ENCODE data around the gene COX11.
A peak's percentile ranks its signal among the peaks of the same experiment; 100 is the strongest.

Gene COX11, protein sequence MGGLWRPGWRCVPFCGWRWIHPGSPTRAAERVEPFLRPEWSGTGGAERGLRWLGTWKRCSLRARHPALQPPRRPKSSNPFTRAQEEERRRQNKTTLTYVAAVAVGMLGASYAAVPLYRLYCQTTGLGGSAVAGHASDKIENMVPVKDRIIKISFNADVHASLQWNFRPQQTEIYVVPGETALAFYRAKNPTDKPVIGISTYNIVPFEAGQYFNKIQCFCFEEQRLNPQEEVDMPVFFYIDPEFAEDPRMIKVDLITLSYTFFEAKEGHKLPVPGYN

DNA sequence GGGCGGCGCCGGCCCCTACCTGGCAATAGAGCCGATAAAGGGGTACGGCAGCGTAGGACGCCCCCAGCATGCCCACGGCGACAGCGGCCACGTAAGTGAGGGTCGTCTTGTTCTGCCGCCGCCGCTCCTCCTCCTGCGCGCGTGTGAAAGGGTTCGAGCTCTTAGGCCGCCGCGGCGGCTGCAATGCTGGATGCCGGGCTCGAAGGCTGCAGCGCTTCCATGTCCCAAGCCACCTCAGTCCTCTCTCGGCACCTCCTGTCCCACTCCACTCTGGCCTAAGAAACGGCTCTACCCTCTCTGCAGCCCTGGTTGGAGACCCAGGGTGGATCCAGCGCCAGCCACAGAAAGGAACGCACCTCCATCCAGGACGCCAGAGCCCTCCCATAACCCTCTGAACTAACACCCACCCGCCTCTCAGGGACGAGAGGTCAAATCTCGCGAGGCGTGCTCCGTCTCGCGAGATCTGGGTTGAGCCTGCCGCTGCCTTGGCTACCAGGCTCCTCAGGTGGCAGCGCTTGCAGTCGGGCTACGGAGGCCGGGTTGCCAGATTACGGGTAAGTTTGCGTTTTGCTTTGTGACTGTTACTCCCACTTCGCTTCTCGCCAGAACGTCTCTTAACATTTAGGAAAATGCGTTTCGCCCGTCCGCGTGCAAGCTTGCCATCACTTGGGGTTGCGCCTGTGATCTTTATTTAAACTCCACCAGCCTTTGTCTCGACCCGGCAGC lies at the start of gene COX11, which contains the start of gene STXBP4:
Gene COX11, minus strand, starts transcription at position 393 of the 726 bp plus-strand sequence. Its CDS starts 8 bp downstream, at position 385.
Gene STXBP4, plus strand, starts transcription at position 504 of the 726 bp plus-strand sequence. CDS start 17,455 bp downstream, outside the sequence.
- DNase-seq = peak; percentile 92

DNA sequence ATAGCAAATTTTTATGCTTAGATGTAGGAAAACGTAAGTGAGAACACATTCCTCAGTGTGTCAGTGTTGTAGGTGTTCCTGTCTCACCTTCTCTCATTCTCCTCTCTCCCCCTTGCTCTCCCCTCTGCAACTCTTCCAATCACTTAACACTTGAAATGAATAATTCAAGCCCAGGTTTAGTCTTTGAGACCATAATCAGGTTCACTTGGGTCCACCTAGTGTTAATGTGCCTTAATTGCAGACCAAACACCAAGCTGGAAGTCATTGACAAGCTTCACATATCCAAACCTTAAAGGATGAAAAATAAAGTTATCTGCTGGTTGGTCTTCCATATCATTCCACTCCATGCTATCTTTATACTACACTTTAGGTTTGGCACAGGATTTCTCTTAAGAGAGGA lies 37.1 kb upstream of the COX11 start:
- no peak for DNase-seq

DNA sequence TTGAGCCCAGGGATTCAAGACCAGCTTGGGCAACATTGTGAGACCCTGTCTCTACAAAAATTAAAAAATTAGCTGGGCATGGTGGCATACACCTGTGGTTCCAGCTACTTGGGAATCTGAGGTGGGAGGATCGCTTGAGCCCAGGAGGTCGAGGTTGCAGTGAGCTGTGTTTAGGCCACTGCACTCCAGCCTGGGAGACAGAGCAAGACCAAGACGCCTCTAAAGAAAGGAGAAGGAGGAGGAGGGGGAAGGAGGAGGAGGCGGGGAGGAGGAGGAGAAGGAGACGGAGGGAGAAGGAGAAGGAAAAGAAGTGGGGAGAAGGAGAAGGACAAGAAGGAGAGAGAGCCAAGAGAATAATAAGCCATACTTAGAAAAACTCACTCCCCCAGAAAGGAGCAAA lies 36.0 kb upstream of the COX11 start:
- DNase-seq = no peak

DNA sequence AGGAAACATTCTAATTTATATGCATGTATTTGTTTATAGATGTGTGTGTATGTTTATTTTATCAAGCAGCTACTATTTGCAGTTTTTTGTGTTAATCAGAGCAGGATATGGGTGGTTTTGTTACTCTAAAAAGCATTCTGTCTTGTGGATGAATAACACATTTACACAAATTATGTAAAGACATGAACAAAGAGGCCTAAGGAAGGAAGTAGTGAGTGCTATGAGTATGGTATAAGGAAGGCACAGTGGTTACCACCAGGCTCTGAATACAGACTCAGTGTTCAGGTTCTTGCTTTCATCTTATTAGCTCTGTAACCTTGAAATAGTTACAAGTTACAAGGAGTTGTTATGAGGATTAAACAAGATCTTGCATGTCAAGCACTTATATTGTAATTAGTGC lies 34.0 kb upstream of the COX11 start:
- no peak for DNase-seq

DNA sequence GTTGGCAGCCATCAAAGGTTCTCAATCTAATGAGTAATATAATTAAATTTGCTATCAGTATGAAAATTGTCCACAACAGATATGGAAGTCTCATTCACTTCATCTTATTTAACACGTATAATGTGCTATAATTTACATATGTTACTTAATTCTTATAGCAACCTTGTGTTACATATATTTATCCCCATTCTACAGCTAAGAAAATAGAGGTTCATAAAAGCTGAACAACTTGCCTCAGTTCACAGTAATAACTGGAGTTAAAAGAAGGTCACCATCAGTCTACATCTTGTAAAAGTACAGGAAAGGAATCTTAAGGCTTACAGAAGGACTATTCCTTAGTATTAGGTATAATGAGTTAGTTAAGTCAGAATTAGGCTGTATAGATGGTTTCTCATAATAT lies 28.0 kb upstream of the COX11 start:
- DNase-seq = no peak

DNA sequence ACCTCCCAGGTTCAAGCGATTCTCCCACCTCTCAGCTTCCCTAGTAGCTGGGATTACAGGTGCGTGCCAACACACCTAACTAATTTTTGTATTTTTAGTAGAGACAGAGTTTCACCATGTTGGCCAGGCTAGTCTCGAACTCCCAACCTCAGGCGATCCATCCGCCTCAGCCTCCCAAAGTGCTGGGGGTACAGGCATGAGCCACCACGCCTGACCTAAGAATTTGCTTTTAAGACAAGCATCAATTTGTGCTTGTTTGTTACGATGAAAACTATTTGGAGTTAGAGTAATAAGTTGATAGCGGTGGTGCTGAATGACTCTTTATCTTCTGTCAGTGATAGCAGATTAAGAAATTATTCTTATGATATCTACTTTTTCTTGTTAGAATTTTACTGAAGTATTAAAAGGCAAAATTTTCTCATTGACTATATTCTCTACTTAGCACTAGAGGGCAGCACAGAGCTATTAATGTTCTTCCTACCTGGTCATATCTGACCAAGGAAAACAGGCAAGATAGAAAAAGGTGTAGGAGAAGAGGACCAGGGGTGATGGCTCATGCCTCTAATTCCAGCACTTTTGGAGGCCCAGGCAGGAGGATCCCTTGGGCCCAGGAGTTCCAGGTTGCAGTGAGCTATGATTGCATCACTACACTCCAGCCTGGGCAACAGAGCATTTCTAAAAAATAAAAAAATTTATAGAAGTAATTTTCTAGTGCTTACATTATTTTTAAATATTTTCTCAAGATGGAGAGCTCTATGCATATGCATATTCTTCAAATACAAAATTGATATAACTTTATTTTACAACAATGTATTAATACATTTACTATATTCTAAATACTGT lies 24.6 kb upstream of the COX11 start:
- peak; percentile 31 for DNase-seq

DNA sequence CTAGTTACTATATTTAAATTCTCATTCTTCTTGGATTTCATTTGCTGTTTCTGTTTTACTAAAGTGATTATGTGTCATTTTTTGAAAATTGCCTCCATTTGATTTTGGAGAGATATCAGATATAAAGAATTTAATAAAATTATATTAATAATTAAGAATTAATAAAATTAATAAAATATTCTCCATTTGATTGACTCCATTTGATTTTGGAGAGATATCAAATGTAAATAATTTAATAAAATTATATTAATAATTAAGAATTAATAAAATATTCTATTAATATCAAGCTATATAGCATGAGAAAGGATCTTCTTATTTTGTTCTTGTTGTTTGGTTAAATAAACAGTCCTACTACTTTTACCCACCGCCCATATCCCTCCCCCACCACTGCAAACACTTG lies 23.1 kb upstream of the COX11 start:
- no peak for DNase-seq

DNA sequence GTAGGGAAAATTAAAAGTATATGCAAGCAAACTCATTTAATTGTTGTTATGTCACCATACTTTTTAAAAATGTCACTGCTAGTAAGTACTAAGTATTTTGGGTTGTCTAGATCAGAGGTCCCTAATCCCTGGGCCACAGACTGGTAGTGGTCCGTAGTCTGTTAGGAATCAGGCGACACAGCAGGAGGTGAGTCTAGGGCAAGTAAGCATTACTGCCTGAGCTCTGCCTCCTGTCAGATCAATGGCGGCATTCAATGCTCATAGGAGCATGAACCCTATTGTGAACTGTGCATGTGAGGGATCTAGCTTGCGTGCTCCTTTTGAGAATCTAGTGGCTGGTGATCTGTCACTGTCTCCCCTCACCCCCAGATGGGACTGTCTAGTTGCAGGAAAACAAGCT lies 21.7 kb upstream of the COX11 start:
- DNase-seq = no peak

DNA sequence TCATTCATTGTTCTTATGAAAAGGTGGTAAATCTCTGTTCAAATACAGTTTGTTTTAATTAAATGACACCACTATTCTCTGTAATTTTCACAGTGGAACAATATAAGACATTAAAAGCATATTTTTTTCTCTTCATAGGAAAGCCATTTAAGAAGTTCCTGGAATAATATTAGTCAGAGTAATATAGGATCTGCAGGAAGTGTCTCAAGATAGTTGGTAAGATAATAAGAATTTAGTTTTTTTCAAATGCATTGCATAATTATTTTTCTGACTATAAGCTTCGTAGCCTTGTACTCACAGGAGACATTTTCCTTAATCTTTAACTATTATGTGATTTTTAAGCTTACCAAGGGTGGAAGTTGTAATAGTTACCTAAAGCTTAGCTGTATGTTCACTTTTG lies 17.0 kb upstream of the COX11 start:
- DNase-seq = no peak

DNA sequence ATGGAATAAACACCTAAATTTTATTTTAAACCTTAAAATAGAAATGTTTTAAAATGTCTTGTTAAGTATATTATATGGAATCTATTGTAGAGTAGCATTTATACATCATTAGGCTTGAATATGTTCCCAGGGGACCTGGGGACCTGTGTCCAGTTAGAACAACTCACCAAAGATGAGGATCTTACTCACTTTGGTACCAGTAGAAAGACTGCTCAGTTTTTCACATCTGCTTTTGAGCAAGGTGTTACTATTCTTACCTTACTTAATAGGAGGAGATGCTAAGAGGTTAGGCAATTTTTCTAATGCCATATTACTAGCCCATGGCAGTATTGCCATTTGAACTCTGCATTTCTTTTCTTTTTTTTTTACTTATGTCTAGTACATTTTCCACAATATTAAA lies 14.8 kb upstream of the COX11 start:
- DNase-seq = no peak

DNA sequence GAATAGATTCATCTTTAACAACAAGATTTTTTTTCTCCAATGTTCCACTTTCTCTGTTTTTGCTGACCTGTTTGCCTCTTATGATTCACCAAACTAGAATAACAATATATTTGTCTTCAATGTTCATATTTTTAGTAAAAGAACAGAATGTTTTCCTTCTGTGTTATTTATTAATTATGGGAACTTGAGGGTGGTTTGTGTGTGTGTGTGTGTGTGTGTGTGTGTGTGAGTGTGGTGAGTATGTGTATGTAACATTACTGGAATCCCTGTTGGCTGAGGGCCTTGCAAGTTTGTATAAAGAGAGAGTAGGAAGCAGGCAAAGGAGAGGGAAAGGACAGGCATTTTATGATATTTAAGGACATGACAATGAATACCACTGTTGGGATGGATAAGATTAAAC lies 13.9 kb upstream of the COX11 start:
- DNase-seq = no peak

DNA sequence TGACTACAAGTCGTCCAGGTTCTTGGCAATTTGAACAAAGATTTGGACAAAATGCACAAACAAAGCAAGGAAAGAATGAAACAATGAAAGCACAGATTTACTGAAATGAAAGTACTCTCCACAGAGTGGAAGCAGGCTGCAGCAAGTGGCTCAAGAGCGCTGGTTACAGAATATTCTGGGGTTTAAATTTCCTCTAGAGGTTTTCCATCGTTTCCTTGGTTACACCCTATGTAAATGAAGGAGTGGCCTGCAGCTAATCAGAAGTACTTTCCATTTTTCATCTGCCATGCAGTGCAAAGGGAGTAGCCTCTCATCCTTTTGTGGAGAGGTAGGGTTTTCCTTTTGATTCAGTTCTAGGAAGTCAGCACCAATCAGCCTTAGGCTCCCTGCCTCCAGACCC lies 11.9 kb upstream of the COX11 start:
- no peak for DNase-seq

DNA sequence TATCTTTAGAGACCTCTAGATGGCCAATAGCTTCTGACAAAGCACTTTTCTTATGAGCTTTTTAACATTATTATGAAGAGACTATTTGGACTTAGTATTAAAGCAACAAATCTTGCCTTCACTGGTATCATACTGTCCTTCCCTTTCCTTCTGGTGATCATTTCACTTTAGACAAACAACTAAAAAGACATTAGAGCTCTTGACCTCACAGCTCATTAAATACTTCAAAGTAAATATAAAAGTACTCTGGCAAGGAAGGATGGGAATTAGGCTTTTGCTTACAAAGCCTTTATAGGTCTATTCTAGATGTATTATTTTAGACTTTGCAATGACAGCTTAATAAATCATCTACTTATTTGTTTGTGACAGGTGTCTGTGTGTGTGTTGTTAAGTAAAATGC lies 11.2 kb upstream of the COX11 start:
- no peak for DNase-seq

DNA sequence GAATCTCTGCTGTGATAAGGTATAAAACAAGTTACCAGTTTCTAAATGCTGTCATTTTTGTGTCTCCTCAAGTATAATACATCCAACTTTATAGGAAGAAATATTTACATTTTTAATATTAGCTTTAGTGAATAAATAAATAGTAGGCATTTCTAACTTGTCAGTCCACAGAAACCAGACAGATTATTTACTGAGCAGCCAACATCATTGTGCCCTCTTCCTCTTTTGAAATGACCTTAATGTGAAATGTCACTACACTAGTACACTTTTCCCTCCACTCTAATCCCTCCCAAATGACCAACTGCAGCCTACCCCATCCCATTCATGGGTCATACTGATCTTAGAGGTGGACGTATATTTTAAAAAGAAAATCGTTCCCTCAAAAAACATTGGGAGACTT lies 9.3 kb upstream of the COX11 start:
- no peak for DNase-seq

DNA sequence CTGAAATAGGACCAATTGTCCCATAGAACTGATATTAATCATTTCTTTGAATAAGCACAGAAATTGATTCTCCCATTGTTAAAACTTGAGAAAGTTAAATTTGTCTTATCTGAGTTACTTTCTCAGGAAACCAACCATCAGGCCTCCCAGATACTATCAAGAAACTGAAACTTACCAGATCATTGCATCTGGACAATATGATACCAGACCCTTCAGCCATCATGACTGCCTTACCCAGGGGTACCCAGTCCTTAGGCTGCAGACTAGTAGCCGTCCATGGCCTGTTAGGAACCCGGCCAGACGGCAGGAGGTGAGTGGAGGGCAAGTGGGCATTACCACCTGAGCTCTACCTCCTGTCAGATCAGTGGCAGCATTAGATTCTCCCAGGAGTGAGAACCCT lies 7.9 kb upstream of the COX11 start:
- no peak for DNase-seq

DNA sequence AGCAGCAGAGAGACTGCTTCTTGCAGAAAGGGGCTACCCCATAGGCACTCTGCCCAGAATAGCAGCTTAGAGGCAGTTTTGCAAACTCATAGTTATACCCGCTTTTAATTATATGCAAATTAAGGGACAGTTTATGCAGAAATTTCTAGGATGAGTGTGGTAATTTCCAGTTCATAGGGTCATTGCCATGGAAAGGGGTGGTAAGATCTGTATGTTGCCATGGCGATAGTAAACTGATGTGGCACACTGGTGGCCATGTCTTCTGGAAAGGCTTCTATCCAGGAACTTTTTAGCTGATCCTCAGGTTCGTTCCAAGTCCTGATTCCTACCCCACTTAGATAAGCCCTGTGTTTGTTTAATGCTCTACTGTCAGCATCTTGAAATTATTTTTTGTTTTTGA lies 6.3 kb upstream of the COX11 start:
- DNase-seq = no peak

DNA sequence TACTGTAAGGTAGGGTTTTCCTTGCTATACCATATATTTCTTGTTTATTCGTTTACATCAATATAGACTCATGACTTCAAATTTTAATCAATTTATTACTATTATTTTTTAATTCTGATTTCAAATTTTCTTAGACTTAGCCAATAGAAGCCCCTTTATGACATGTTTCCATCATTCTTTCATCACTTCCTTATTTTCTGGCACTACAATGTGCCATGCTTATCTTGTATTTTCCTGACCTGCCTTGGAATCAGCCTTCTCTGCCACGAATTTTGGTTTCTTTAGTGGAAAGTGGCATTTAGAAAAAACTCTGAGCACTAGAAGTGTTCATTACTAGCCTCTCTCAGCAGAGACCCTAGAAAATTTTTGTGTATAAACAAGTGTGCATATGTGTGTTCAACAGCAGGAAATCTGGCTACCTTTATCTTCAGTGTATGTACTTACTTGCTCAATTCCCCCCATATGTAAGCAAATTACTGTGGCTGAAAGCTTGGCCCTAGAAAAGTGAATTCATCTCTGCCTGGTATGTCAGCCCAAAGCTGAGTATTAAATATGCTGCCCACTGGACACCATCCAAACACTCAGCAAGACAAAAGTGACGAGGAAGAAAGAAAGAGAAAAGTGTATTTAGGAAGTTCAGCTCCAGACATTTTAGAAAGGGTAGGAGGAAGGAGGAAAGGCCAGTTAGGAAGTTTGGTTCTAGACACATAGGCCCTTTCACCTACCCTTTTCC lies 4.1 kb upstream of the COX11 start:
- DNase-seq = peak; percentile 11

DNA sequence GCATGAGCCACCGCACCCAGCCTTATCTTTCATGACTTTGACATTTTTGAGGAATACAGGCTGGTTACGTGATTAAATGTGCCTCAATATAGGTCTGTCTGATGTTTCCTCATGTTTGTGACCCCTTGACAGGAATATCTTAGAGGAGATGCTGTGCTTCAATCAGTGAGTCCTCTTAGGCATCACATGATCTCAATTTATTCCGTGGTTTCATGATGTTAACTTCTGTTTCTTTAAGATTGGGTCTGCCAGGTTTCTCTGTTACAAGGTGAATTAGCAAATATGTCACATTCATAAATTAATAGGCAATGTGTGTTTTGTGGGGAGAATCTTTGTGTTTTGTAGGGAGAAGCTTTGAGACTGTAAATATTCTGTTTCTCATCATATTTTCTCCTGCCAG lies 3.4 kb upstream of the COX11 start:
- no peak for DNase-seq

DNA sequence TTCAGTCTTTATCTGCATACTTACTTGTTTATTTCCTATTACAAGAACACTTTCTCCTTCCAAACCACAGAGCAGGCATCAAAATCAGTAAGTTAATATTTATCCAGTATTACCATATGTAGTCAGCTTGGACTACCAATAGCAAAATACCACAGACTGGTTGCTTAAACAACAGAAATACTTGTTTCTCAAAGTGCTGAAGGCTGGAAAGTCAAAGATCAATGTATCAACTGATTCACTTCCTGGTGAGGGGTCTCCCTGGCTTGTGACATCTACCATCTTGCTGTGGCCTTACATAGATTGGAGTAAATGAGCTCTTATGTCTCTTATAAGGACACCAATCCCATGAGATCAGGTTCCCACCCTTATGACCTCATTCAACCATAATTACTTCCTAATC lies 2.7 kb upstream of the COX11 start:
- DNase-seq = no peak

DNA sequence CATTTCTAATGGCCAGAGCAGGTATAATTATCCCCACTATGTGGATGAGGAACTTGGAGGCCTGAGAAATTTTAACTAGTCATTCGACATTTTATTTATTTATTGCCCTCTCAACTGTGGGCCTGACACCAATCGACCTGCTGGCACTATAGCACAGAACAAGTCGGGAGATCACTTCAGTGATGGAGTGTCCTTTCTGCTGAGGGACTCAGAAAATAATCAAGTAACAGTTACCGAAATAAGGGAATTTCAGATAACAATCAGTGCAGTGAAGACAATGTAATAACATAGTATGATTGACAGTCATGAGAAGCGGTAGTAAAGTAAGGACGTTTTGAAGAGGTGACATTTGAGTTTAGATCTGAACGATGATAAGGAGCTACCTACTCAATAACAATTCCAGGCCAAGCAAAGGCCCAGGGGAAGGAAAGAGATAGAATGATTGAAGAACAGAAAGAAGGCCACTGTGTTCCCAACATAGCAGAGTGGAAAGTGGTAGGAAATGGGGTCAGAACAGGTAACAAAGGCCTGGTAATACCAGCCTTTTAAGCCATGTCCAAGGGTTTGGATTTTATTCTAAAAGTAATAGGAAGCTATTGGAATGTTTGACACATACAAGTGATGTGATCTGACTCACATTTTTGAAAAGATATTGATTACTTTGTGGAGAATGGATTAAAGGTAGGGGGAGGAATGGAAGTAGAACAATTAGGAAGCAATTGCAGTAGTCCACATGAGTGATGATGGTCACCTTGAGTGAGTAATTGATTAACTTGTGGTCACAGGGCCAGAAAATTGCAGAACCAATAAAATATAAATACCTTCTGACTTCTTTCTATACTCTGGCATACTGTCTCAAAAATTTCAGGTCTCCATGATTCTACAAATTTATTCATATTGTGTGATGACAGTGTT lies 1.5 kb upstream of the COX11 start:
- no peak for DNase-seq

DNA sequence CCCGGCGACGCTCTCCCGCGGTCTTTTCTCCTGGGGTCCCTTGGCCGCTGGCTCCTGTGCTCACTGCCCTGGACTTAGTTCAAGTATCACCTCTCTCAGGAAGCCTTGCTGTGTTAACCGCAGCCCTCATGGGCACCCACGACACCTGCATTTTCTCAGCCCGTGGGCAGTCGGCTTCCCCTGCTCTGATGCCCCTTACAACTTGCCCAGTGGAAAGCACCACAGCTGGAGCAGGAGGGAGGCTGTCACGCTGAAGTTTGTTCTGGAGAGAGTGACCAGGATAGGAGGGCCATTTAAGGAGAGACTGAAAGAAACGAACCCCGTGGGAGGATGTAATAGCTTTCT lies 506 bp upstream of the COX11 start:
- DNase-seq = no peak

DNA sequence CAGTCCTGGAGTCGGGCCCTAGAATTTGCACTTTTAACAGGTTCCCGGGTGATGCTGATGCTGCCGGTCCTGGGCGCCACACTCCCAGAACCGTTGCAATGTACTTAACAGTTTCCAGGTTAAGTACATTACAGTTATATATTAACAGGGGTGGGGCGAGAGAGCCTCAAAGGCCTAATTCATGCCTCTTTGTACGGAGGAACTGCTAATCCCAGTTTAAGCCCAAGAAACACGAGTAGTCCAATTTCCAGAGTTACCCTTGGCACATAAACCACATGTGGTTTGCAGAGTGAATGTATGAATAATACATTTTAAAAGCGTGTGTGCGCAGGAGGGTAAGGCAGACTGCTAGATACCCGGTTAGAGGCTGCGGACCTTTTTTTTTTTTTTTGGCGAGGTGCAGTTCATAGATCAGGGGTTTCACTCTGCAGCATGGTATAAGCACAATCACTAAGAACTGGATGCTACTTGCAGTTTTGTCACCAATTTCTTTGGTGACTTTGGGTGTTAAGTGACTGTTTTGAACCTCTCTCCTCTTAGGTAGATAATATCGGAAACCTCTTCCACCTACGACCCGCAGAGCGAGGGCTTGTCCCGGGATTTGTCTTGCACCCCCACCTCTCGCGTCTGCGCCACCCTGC lies 713 bp downstream of the COX11 start:
- no peak for DNase-seq

All from NCI-H2081 treated with DMSO at 0.1 percent for 48 hours (cell line).